ENCODE data around the gene CXCL10. TPM values are rescaled to one million over a fixed set of nuclear protein-coding genes. Genes with fewer than 3 reads are reported as not detected.
"Not testable (repeated sequence)": the region's sequence is repeated elsewhere in the genome, so short reads cannot be mapped to it uniquely, and the experiment has no call there.

The CXCL10 gene
- total RNA-seq, 1 donor from 2014 or later: not detected

DNA sequence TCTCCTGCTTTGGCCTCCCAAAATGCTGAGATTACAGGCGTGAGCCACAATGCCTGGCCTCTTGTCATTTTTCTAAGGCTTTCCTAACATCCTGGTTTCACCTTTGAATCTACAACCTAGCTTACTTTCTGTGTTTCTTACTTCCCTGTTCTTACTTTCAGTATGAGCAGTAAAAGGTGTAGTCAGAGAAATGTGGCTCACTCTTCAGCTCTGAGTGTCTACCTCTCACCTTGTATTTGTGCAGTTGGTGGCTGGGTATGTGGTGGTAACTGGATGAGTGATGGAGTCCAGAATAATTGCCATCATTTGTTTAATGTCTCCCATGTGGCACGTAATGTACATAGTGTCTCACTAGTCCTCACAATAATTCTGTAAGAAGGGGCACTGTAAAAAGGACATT is 31.7 kb upstream of the CXCL10 start:
- no peaks in the 10 kb centered on the region for H4K20me1 ChIP-seq (ENCODE audit: low read depth)
- Mint-ChIP-seq H3K9me3 (no peaks in the 10 kb centered on the region), H3K4me1 (peaks cover 14% of the 10 kb centered on the region), H3K36me3 (no peaks in the 10 kb centered on the region), H3K4me3 (no peak overlapping the region), H3K27ac (no peak overlapping the region), H3K27me3 (ENCODE audit: insufficient read depth, low read depth) (peaks cover 4% of the 10 kb centered on the region)
- peak overlapping the region; percentile 69 for H2AFZ ChIP-seq (replicated peaks)
- H3K9ac ChIP-seq: no peak overlapping the region
- peak overlapping the region; percentile 10 for H3K4me2 ChIP-seq
- TF ChIP-seq EZH2 (IDR thresholded peaks at IDR 0.05): no peak
- no peak for TF ChIP-seq CTCF (IDR thresholded peaks at IDR 0.05)
- TF ChIP-seq EZH2phosphoT487 (IDR thresholded peaks at IDR 0.05): no peak
- H3K79me2 ChIP-seq (ENCODE audit: low read depth): no peaks in the 10 kb centered on the region
- H3K36me3 ChIP-seq: no peaks in the 10 kb centered on the region
- peaks cover 10% of the 10 kb centered on the region for H3F3A ChIP-seq (ENCODE audit: low read depth)
- DNase-seq (ENCODE audit: low spot score): no peak
- no peaks in the 10 kb centered on the region for H3K9me3 ChIP-seq (ENCODE audit: low read depth)
- no peaks in the 10 kb centered on the region for H3K27me3 ChIP-seq
- peak overlapping the region; percentile 61 for H3K27ac ChIP-seq
- H3K4me1 ChIP-seq: peaks cover 26% of the 10 kb centered on the region
- H3K4me3 ChIP-seq: no peak overlapping the region

DNA sequence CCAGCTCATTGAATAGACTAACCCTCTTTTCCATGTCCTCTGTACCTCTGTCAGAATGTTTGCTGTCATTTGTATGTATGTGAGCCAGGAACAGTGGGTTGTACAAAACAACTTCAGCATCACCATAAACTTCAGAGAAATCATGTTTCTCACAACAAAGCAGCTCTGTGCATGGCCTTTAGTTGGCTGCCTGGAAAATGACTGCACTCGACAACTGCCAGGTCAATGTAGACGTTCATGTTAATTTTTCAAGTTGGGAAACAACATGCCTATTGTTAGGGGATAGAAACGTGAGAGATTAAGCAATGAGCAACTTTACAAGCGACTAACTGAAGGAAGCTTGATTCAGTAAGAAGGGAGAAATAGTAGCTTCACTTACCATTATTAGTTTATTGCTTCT is 30.4 kb upstream of the CXCL10 start:
- Histone ChIP-seq H3K4me2 (no peak overlapping the region), H3F3A (ENCODE audit: low read depth) (peaks cover 10% of the 10 kb centered on the region), H2AFZ (replicated peaks) (peak overlapping the region; percentile 83), H3K27me3 (no peaks in the 10 kb centered on the region), H3K27ac (no peak overlapping the region), H3K9ac (no peak overlapping the region), H3K79me2 (ENCODE audit: low read depth) (no peaks in the 10 kb centered on the region), H4K20me1 (ENCODE audit: low read depth) (no peaks in the 10 kb centered on the region), H3K4me3 (no peak overlapping the region), H3K36me3 (no peaks in the 10 kb centered on the region), H3K9me3 (ENCODE audit: low read depth) (no peaks in the 10 kb centered on the region), H3K4me1 (peaks cover 26% of the 10 kb centered on the region)
- Mint-ChIP-seq H3K36me3 (no peaks in the 10 kb centered on the region), H3K4me1 (peaks cover 14% of the 10 kb centered on the region), H3K27me3 (ENCODE audit: insufficient read depth, low read depth) (peaks cover 4% of the 10 kb centered on the region), H3K27ac (no peak overlapping the region), H3K4me3 (no peak overlapping the region), H3K9me3 (no peaks in the 10 kb centered on the region)
- TF ChIP-seq CTCF (IDR thresholded peaks at IDR 0.05): no peak
- TF ChIP-seq EZH2phosphoT487 (IDR thresholded peaks at IDR 0.05): no peak
- no peak for TF ChIP-seq EZH2 (IDR thresholded peaks at IDR 0.05)
- DNase-seq (ENCODE audit: low spot score): no peak

DNA sequence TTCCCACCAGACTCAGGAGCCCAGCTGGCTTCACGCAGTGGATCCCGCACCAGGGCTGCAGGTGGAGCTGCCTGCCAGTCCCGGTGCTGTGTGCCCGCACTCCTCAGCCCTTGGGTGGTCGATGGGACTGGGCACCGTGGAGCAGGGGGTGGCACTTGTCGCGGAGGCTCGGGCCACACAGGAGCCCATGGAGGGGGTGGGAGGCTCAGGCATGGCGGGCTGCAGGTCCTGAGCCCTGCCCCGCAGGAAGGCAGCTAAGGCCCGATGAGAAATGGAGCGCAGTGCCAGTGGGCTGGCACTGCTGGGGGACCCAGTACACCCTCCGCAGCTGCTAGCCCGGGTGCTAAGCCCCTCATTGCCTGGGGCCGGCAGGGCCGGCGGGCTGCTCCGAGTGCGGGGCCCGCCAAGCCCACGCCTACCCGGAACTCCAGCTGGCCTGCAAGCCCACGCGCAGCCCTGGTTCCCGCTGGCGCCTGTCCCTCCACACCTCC is 27.3 kb upstream of the CXCL10 start:
- not testable (repeated sequence) for H3K9me3 ChIP-seq (ENCODE audit: low read depth); H3K36me3 ChIP-seq; H3F3A ChIP-seq (ENCODE audit: low read depth); H3K9me3 Mint-ChIP-seq; H3K4me2 ChIP-seq; H3K27ac Mint-ChIP-seq; H3K27ac ChIP-seq; H3K27me3 ChIP-seq; H4K20me1 ChIP-seq (ENCODE audit: low read depth); H3K9ac ChIP-seq; H3K4me3 ChIP-seq; H3K27me3 Mint-ChIP-seq (ENCODE audit: insufficient read depth, low read depth); H3K79me2 ChIP-seq (ENCODE audit: low read depth); H2AFZ ChIP-seq (replicated peaks); H3K36me3 Mint-ChIP-seq; H3K4me3 Mint-ChIP-seq; DNase-seq (ENCODE audit: low spot score)
- H3K4me1 ChIP-seq: peaks cover 11% of the 10 kb centered on the region
- H3K4me1 Mint-ChIP-seq: peaks cover 18% of the 10 kb centered on the region

DNA sequence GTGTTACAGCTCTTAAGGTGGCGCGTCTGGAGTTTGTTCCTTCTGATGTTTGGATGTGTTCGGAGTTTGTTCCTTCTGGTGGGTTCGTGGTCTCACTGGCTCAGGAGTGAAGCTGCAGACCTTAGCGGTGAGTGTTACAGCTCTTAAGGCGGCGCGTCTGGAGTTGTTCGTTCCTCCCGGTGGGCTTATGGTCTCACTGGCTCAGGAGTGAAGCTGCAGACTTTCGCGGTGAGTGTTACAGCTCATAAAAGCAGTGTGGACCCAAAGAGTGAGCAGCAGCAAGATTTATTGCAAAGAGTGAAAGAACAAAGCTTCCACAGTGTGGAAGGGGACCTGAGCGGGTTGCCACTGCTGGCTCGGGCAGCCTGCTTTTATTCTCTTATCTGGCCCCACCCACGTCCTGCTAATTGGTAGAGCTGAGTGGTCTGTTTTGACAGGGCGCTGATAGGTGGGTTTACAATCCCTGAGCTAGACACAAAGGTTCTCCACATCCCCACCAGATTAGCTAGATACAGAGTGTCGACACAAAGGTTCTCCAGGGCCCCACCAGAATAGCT is 26.6 kb upstream of the CXCL10 start:
- DNase-seq (ENCODE audit: low spot score); H2AFZ ChIP-seq (replicated peaks); H3K36me3 Mint-ChIP-seq; H3K4me3 Mint-ChIP-seq; H3K27me3 ChIP-seq; H3K4me1 ChIP-seq; H3K9me3 ChIP-seq (ENCODE audit: low read depth); H3K36me3 ChIP-seq; H3K27ac ChIP-seq; H3K27me3 Mint-ChIP-seq (ENCODE audit: insufficient read depth, low read depth); H3K9me3 Mint-ChIP-seq; H4K20me1 ChIP-seq (ENCODE audit: low read depth); H3F3A ChIP-seq (ENCODE audit: low read depth); H3K9ac ChIP-seq; H3K4me2 ChIP-seq; H3K27ac Mint-ChIP-seq; H3K4me3 ChIP-seq; H3K79me2 ChIP-seq (ENCODE audit: low read depth): not testable (repeated sequence)
- H3K4me1 Mint-ChIP-seq: peaks cover 13% of the 10 kb centered on the region

DNA sequence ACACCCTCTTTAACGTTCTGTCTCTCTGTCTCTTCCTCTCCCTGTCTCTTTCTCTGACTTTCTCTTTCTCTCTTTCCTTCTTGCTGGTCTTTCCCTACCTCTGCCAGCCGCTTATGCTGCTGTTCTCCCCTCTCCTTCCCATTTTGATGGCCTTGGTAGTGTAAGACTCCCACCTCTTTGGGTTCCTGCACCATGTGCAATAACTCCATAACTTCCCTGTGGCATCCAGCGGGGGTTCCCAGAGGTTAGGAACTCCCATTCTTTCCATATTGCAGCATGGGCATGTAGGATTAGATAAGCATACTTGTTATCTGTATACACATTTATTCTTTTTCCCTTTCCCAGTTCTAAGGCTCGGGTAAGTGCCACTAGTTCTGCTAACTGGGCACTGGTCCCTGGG is 21.4 kb upstream of the CXCL10 start:
- H3K9me3 ChIP-seq (ENCODE audit: low read depth); H2AFZ ChIP-seq (replicated peaks); H3K4me1 ChIP-seq; H3K27ac ChIP-seq; H3K9ac ChIP-seq; H3K27ac Mint-ChIP-seq; H3F3A ChIP-seq (ENCODE audit: low read depth); H3K36me3 ChIP-seq; H3K36me3 Mint-ChIP-seq; H3K4me3 Mint-ChIP-seq; H3K4me3 ChIP-seq; H3K27me3 Mint-ChIP-seq (ENCODE audit: insufficient read depth, low read depth); DNase-seq (ENCODE audit: low spot score); H3K4me2 ChIP-seq; H3K27me3 ChIP-seq; H3K79me2 ChIP-seq (ENCODE audit: low read depth); H3K9me3 Mint-ChIP-seq; H4K20me1 ChIP-seq (ENCODE audit: low read depth): not testable (repeated sequence)
- H3K4me1 Mint-ChIP-seq: peaks cover 11% of the 10 kb centered on the region

DNA sequence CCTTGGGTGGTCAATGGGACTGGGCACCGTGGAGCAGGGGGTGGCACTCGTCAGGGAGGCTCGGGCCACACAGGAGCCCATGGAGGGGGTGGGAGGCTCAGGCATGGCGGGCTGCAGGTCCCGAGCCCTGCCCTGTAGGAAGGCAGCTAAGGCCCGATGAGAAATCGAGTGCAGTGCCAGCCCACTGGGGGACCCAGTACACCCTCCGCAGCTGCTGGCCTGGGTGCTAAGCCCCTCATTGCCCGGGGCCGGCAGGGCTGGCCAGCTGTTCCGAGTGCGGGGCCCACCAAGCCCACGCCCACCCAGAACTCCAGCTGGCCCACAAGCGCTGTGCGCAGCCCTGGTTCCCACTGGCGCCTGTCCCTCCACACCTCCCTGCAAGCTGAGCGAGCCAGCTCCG is 20.0 kb upstream of the CXCL10 start:
- not testable (repeated sequence) for H3K36me3 Mint-ChIP-seq; H3F3A ChIP-seq (ENCODE audit: low read depth); DNase-seq (ENCODE audit: low spot score)

More for the DNA sequence above, 20.0 kb upstream of the CXCL10 start:
- H3K9me3 Mint-ChIP-seq; H2AFZ ChIP-seq (replicated peaks); H3K4me1 ChIP-seq; H3K4me1 Mint-ChIP-seq; H4K20me1 ChIP-seq (ENCODE audit: low read depth); H3K4me3 Mint-ChIP-seq; H3K27me3 ChIP-seq; H3K79me2 ChIP-seq (ENCODE audit: low read depth); H3K9ac ChIP-seq; H3K4me3 ChIP-seq; H3K9me3 ChIP-seq (ENCODE audit: low read depth); H3K27ac ChIP-seq; H3K36me3 ChIP-seq; H3K4me2 ChIP-seq; H3K27me3 Mint-ChIP-seq (ENCODE audit: insufficient read depth, low read depth); H3K27ac Mint-ChIP-seq: not testable (repeated sequence)

Measured in neural progenitor cell (in vitro differentiated cells).